H9 (cell line): ENCODE measurements around the gene FADS2. TPM values are rescaled to one million over a fixed set of nuclear protein-coding genes. Genes with fewer than 3 reads are reported as not detected.

ENCODE experiments used
- DNase-seq: peaks from one replicate; pipeline ENCODE4 v3.0.0-alpha.2; 2017
- H2AFZ ChIP-seq: one replicate; pipeline ENCODE4 v1.6.1; 2013; ENCODE audit warnings: mild to moderate bottlenecking, low read length, control low read depth, moderate library complexity
- H2AK5ac ChIP-seq: 2 replicates; pipeline ENCODE4 v1.6.1; 2013; ENCODE audit warnings: low read length, control low read depth, mixed read lengths; ENCODE audit not compliant: insufficient read length
- H2BK120ac ChIP-seq: one replicate; pipeline ENCODE4 v1.6.1; 2013; ENCODE audit warnings: low read depth, mild to moderate bottlenecking, low read length, control low read depth, inconsistent platforms; ENCODE audit not compliant: poor library complexity, severe bottlenecking
- H2BK12ac ChIP-seq: 2 replicates; pipeline ENCODE4 v1.6.1; 2013; ENCODE audit warnings: low read length, control low read depth, mixed read lengths, low read depth; ENCODE audit not compliant: insufficient read length
- H2BK15ac ChIP-seq: 2 replicates; pipeline ENCODE4 v1.6.1; 2013; ENCODE audit warnings: low read depth, low read length, control low read depth
- H2BK20ac ChIP-seq: one replicate; pipeline ENCODE4 v1.6.1; 2013; ENCODE audit warnings: low read depth, mild to moderate bottlenecking, low read length, control low read depth, inconsistent platforms; ENCODE audit not compliant: poor library complexity, severe bottlenecking
- H2BK5ac ChIP-seq: 2 replicates; pipeline ENCODE4 v1.6.1; 2013; ENCODE audit warnings: low read length, control low read depth, mixed read lengths; ENCODE audit not compliant: insufficient read length
- H3K14ac ChIP-seq: 2 replicates; pipeline ENCODE4 v1.6.1; 2013; ENCODE audit warnings: low read length, control low read depth; ENCODE audit not compliant: insufficient read depth
- H3K18ac ChIP-seq: 2 replicates; pipeline ENCODE4 v1.6.1; 2013; ENCODE audit warnings: low read depth, mild to moderate bottlenecking, mixed read lengths, low read length, control low read depth; ENCODE audit not compliant: insufficient read length
- H3K23ac ChIP-seq: 2 replicates; pipeline ENCODE4 v1.6.1; 2013; ENCODE audit warnings: low read length, control low read depth, mixed read lengths, low read depth; ENCODE audit not compliant: insufficient read length
- H3K23me2 ChIP-seq: 2 replicates; pipeline ENCODE4 v1.6.1; 2013; ENCODE audit warnings: low read depth, mild to moderate bottlenecking, mixed read lengths, low read length, control low read depth; ENCODE audit not compliant: insufficient read length, poor library complexity, severe bottlenecking
- H3K27ac ChIP-seq: 2 replicates; pipeline ENCODE4 v1.5.1; 2013; ENCODE audit warnings: low read length, control low read depth, mixed read lengths, low read depth; ENCODE audit not compliant: insufficient read length
- H3K27me3 ChIP-seq: 2 replicates; pipeline ENCODE4 v1.6.1; 2013; ENCODE audit warnings: low read length, control low read depth, inconsistent platforms; ENCODE audit not compliant: insufficient read depth
- H3K4ac ChIP-seq: 2 replicates; pipeline ENCODE4 v1.6.1; 2013; ENCODE audit warnings: low read depth, mild to moderate bottlenecking, control low read depth, inconsistent platforms, low read length, moderate library complexity
- H3K4me1 ChIP-seq: 2 replicates; pipeline ENCODE4 v1.6.1; 2013; ENCODE audit warnings: low read length, control low read depth, inconsistent platforms; ENCODE audit not compliant: insufficient read depth
- H3K4me2 ChIP-seq: 2 replicates; pipeline ENCODE4 v1.6.1; 2013; ENCODE audit warnings: low read length, control low read depth, mixed read lengths; ENCODE audit not compliant: insufficient read length, insufficient read depth
- H3K56ac ChIP-seq: 2 replicates; pipeline ENCODE4 v1.6.1; 2013; ENCODE audit warnings: low read depth, mild to moderate bottlenecking, mixed read lengths, low read length, control low read depth; ENCODE audit not compliant: insufficient read length
- H3K79me1 ChIP-seq: 2 replicates; pipeline ENCODE4 v1.6.1; 2013; ENCODE audit warnings: low read depth, mild to moderate bottlenecking, moderate library complexity, low read length, control low read depth, inconsistent platforms; ENCODE audit not compliant: insufficient read depth, poor library complexity, severe bottlenecking
- H3K79me2 ChIP-seq: 2 replicates; pipeline ENCODE4 v1.6.1; 2013; ENCODE audit warnings: low read length, control low read depth, inconsistent platforms; ENCODE audit not compliant: insufficient read depth
- H3K9ac ChIP-seq: 2 replicates; pipeline ENCODE4 v1.6.1; 2013; ENCODE audit warnings: low read length, control low read depth, mixed read lengths; ENCODE audit not compliant: insufficient read length; ENCODE audit errors: extremely low read depth
- H3K9me3 ChIP-seq: one replicate; pipeline ENCODE4 v1.6.1; 2013; ENCODE audit warnings: low read depth, low read length, inconsistent platforms; ENCODE audit not compliant: control insufficient read depth
- H3T11ph ChIP-seq: one replicate; pipeline ENCODE4 v1.6.1; 2013; ENCODE audit warnings: mild to moderate bottlenecking, low read length, control low read depth, inconsistent platforms
- H4K20me1 ChIP-seq: one replicate; pipeline ENCODE4 v1.6.1; 2013; ENCODE audit not compliant: control insufficient read depth, insufficient read length, insufficient read depth
- H4K5ac ChIP-seq: 2 replicates; pipeline ENCODE4 v1.6.1; 2013; ENCODE audit warnings: low read depth, mild to moderate bottlenecking, mixed read lengths, low read length, control low read depth; ENCODE audit not compliant: insufficient read length
- H4K8ac ChIP-seq: replicated peaks from 2 replicates; pipeline ENCODE4 v1.6.1; 2013; ENCODE audit warnings: low read length, control low read depth, mixed read lengths, low read depth; ENCODE audit not compliant: insufficient read length
- H4K91ac ChIP-seq: 2 replicates; pipeline ENCODE4 v1.6.1; 2013; ENCODE audit warnings: low read depth, mild to moderate bottlenecking, moderate library complexity, mixed read lengths, low read length, control low read depth; ENCODE audit not compliant: insufficient read length
- H3K27ac Mint-ChIP-seq, 3 experiments: 2 replicates in 2 of 3; 3 replicates in 1 of 3; pipeline ENCODE4 v1.8.0; 2020 to 2021; ENCODE audit warnings: mixed read lengths in 3 of 3, mild to moderate bottlenecking in 1 of 3, moderate library complexity in 1 of 3
- H3K27me3 Mint-ChIP-seq: 2 replicates; pipeline ENCODE4 v1.8.0; 2021; ENCODE audit warnings: low read depth, mild to moderate bottlenecking, moderate library complexity, mixed read lengths
- H3K36me3 Mint-ChIP-seq, 3 experiments: 2 replicates in 2 of 3; 3 replicates in 1 of 3; pipeline ENCODE4 v1.8.0; 2020 to 2021; ENCODE audit warnings: low read depth in 3 of 3, mixed read lengths in 3 of 3; ENCODE audit not compliant: insufficient read depth in 1 of 3
- H3K4me1 Mint-ChIP-seq, 2 experiments: 2 replicates each; pipeline ENCODE4 v1.8.0; 2020; ENCODE audit warnings: mixed read lengths in 2 of 2
- H3K4me3 Mint-ChIP-seq, 2 experiments: 2 replicates in 1 of 2; 3 replicates in 1 of 2; pipeline ENCODE4 v1.8.0; 2020 to 2021; ENCODE audit warnings: mild to moderate bottlenecking in 2 of 2, mixed read lengths in 2 of 2, moderate library complexity in 1 of 2
- H3K9me3 Mint-ChIP-seq, 2 experiments: 2 replicates in 1 of 2; 3 replicates in 1 of 2; pipeline ENCODE4 v1.8.0; 2020; ENCODE audit warnings: mild to moderate bottlenecking in 2 of 2, mixed read lengths in 2 of 2, moderate library complexity in 1 of 2
- WGBS: extraction: QIAGEN DNeasy Blood & Tissue Kit; methylation state at CpG from one replicate; pipeline ENCODE4 v1.1.7; 2013; ENCODE audit warnings: missing lambda C conversion rate, low lambda C conversion rate, mixed read lengths; ENCODE audit not compliant: insufficient read length; ENCODE audit errors: extremely low coverage; 5-methylcytosine and 5-hydroxymethylcytosine counted together
- total RNA-seq: library from RNA; stranded (reverse); gene quantifications from 2 replicates; pipeline ENCODE4 v1.2.1, GENCODE V29; 2021
- TF ChIP-seq, protein P1 (sequence below): fragments of 200-600 bp; sonication (generic); conservative IDR thresholded peaks from 3 replicates; pipeline ENCODE4 v1.8.0; 2021; ENCODE audit warnings: antibody characterized with exemption, mild to moderate bottlenecking

Gene FADS2
- total RNA-seq, 1 experiment from 2014 or later, result 322 TPM

DNA sequence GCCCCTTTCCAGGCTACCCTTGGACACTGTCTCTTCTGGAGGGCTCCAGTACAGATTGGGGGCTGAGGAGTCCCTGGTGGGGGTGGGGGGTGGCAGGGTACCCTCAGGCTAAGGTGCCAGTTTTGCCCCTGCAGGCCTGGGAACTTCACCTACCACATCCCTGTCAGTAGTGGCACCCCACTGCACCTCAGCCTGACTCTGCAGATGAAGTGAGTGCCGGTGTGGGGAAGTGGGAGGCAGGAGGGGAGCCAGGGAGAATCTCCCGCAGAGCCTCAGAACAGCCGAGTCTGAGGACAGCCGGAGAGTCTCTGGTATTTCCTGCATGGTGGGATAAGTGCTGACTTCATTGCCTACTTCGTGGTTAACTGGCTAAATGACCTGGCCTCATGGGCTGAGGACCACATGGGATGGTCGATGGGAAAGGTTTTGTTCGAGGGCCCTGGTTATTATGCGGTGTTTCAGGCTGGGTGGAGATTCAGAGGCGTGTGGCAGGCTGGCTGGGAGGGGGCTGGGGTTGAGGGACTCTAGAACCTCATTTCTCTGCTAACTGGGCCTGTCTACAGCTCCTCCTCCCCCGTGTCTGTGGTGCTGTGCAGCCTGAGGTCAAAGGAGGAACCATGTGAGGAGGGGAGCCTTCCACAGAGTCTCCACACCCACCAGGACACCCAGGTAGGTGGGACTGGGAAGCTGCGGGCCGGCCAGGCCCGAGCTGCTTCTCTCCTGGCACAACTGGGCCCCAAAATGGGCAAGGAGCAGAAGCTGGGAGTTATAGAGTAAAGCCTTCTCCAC is 44.2 kb upstream of the FADS2 start:
- no peaks in the 10 kb centered on the region for H3K9me3 Mint-ChIP-seq
- TF ChIP-seq, protein P1, sequence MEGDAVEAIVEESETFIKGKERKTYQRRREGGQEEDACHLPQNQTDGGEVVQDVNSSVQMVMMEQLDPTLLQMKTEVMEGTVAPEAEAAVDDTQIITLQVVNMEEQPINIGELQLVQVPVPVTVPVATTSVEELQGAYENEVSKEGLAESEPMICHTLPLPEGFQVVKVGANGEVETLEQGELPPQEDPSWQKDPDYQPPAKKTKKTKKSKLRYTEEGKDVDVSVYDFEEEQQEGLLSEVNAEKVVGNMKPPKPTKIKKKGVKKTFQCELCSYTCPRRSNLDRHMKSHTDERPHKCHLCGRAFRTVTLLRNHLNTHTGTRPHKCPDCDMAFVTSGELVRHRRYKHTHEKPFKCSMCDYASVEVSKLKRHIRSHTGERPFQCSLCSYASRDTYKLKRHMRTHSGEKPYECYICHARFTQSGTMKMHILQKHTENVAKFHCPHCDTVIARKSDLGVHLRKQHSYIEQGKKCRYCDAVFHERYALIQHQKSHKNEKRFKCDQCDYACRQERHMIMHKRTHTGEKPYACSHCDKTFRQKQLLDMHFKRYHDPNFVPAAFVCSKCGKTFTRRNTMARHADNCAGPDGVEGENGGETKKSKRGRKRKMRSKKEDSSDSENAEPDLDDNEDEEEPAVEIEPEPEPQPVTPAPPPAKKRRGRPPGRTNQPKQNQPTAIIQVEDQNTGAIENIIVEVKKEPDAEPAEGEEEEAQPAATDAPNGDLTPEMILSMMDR, result no peak
- no peak overlapping the region for H2AK5ac ChIP-seq
- H3K18ac ChIP-seq, result no peak overlapping the region
- no peak overlapping the region for H2AFZ ChIP-seq
- H3K79me2 ChIP-seq, result no peaks in the 10 kb centered on the region
- no peak overlapping the region for H3K4me2 ChIP-seq
- H3K9me3 ChIP-seq, result no peaks in the 10 kb centered on the region
- H4K8ac ChIP-seq, result no peak overlapping the region
- no peak overlapping the region for H2BK12ac ChIP-seq
- H2BK5ac ChIP-seq, result no peak overlapping the region
- H3K27me3 Mint-ChIP-seq, result no peaks in the 10 kb centered on the region
- no peak overlapping the region for H4K91ac ChIP-seq
- no peaks in the 10 kb centered on the region for H3K79me1 ChIP-seq
- no peak overlapping the region for H2BK120ac ChIP-seq
- H4K5ac ChIP-seq, result no peak overlapping the region
- H3K23me2 ChIP-seq, result no peaks in the 10 kb centered on the region
- no peak overlapping the region for H3K56ac ChIP-seq
- no peak overlapping the region for H3K9ac ChIP-seq
- DNase-seq, result peak; percentile 29
- no CpG with 5 or more reads among the region's 13 CpGs for WGBS
- H2BK20ac ChIP-seq, result no peak overlapping the region
- H3K4ac ChIP-seq, result no peak overlapping the region
- no peak overlapping the region for H3K4me3 Mint-ChIP-seq
- no peak overlapping the region for H2BK15ac ChIP-seq
- no peak overlapping the region for H3K27ac ChIP-seq
- H4K20me1 ChIP-seq, result no peaks in the 10 kb centered on the region
- no peak overlapping the region for H3T11ph ChIP-seq
- H3K36me3 Mint-ChIP-seq, result peaks cover 17 to 56% (median 55%) of the 10 kb centered on the region in 3 experiments
- no peak overlapping the region for H3K23ac ChIP-seq
- no peaks in the 10 kb centered on the region for H3K27me3 ChIP-seq
- H3K4me1 ChIP-seq, result no peaks in the 10 kb centered on the region
- peaks cover 0 to 4% of the 10 kb centered on the region in 2 experiments; a peak in 2 of 4 replicates for H3K4me1 Mint-ChIP-seq
- H3K14ac ChIP-seq, result no peak overlapping the region
- H3K27ac Mint-ChIP-seq, result peak overlapping the region in 2 of 3 experiments; percentile 12 to 82; a peak in 2 of 7 replicates
